Activated CD8-positive, alpha-beta memory T cell treated with anti-CD3 and anti-CD28 coated beads, Interleukin-2, amount 50 U/mL, for 24 hours (primary cell): ENCODE measurements around the gene CHST11.

Experiments used
- DNase-seq: peaks from one replicate; pipeline ENCODE4 v3.0.0-alpha.2; 2020; ENCODE audit errors: extremely low read depth

Gene CHST11

DNA sequence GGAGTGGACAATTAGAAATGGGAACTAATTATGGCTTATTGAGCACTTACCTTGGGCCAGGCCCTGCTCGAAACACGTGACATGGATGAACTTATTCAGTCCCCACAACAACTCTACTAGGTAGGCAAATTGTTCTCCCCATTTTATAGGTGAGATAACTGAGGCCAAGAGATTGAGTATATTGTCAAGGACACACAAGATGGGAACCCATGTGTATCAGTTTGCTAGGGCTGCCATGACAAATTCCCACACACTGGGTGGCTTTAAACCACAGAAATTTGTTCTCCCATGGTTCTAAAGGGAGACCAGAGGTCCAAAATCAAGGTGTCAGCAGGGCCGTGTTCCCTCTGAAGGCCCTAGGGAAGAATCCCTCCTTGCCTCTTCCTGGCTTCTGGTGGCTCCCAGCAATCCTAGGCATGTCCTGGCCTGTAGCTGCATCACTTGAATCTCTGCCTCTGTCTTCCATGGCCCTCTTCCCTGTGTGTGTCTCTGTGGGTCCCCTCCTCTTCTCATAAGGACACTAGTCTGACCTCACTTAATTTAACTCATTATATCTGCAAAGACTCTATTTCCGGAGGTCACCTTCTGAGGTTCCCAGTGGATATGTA, 128.8 kb downstream of the CHST11 start:
- DNase-seq: no peak

DNA sequence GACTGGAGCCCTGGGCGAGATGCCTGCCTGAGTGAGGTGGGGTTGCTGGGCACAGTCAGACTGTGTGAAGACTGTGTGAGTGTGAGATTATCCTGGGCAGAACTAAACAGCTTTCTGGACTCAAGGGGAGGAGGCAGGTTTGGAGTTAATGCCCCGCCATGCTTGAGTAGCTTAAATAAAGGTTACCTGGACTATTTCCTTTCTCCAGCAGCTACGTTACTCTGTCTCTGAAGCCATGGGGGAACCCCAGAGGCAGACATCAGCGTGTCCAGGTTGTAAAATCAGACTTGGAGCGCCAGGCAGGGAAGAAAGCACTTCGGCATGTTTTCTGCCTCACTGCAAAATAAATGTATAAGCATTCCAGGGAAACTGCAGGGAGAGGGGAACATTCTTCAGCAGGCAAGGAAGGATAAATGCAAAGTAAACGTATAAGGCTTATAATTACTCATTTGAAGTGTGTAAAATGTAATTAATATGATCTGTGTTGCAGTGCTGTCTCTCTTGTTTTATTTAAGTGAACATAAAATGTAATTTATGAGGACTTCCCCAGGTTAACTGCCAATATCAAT, 129.7 kb downstream of the CHST11 start:
- DNase-seq: no peak

GRCh38 chr12:104588047-104588920, 131.5 kb downstream of the CHST11 start:
- no peak for DNase-seq

DNA sequence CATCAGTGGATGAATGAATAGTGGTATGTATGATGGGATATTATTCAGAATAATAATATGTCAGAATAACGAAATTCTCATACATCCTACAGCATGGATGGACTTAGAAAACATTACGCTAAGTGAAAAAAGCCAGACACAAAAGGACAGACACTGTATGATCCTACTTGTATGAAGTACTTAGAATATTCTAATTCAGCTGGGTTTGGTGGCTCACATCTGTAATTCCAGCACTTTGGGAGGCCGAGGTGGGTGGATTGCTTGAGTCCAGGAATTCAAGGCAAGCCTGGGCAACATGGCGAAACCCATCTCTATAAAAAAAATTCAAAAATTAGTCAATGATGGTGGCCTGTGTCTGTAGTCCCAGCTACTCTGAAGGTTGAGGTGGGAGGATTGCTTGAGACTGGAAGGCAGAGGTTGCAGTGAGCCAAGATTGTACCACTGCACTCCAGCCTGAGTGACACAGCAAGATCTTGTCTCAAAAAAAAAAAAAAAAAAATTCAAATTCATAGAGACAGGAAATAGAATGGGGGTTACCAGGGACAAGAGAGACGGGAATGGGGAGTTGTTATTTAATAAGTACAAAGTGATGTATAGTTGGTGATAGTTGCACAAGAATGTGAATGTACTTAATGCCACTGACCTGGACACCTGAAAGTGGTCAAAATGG, 132.3 kb downstream of the CHST11 start:
- DNase-seq: no peak

GRCh38 chr12:104590022-104590421, 133.3 kb downstream of the CHST11 start:
- no peak for DNase-seq

DNA sequence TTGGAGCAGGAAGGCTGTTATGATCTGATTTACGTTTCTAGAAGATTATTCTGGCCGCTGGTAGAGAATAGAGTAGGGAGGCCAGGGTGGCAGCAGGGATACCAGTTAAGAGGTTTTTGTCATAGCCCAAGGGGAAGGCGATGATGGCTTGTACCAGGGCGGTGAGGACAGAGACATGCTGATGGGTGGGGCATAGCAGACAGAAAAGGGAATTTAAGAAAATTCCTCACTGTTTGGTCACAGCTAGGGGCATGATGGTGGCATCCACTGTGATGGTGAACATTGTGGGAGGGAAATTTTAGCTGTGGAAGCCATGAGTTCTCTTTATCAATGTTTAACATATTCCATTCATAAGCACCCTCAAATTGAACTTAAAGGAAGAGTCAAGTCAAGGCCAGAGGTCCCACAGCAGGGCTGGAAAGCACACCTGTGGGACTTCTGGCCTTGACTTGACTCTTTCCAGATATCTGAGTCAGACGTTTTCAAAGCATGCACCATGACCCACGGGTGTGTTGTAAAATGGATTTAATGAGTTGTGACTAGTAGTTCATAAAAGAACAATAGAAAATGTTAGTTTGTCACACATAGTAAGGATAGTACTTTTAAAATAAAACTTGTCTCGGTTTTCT, 134.6 kb downstream of the CHST11 start:
- no peak for DNase-seq

DNA sequence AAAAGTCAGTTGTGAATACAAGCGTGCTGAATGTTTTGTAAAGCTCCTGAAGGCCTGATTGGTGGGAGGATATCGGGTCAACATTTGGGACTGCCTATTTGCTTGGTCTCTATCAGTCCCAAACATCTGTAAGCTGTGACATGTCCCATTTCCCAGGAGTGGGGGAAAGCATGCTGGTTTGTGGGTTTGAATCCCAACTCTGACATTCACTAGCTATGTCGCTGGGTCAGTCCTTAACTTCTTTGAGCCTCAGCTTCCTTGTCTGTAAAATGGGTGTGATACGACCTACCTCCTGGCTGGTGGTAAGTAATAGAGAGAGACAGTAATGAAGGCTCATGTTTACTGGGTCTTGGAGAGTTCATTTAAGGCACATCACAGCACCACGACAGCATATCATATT, 136.7 kb downstream of the CHST11 start:
- DNase-seq: no peak

DNA sequence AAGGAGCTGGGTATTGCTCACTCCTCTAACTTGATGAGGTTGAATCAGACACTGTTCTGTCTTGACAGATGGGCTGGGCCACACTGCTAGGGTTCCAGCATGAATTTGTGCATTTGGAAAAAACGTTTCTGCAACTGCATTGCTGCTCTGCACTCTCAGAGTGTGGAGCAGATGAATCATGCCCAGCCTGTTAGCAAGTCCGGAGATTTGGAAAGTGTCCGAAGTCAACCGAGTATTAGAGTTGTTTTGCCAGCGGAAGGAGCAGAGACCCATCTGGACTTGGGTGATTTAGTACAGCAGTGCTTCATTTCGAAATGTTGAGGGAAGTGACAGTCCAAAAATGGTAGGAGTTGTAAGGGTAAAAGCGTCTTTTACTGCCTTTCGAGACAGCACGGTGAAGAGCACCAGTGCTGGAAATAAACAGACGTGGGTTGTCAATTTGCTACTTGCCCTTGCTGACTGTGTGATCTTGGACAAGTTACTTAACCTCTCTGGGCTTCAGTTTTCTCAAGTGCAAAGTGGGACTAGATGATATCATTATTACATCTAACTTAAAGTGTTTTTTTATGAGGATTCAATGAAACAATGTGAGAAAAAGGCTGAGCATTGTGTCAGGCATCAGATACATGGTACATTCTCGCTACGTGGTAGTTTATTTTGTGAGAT, 139.5 kb downstream of the CHST11 start:
- no peak for DNase-seq

GRCh38 chr12:104596898-104597843, 140.4 kb downstream of the CHST11 start:
- DNase-seq: no peak

DNA sequence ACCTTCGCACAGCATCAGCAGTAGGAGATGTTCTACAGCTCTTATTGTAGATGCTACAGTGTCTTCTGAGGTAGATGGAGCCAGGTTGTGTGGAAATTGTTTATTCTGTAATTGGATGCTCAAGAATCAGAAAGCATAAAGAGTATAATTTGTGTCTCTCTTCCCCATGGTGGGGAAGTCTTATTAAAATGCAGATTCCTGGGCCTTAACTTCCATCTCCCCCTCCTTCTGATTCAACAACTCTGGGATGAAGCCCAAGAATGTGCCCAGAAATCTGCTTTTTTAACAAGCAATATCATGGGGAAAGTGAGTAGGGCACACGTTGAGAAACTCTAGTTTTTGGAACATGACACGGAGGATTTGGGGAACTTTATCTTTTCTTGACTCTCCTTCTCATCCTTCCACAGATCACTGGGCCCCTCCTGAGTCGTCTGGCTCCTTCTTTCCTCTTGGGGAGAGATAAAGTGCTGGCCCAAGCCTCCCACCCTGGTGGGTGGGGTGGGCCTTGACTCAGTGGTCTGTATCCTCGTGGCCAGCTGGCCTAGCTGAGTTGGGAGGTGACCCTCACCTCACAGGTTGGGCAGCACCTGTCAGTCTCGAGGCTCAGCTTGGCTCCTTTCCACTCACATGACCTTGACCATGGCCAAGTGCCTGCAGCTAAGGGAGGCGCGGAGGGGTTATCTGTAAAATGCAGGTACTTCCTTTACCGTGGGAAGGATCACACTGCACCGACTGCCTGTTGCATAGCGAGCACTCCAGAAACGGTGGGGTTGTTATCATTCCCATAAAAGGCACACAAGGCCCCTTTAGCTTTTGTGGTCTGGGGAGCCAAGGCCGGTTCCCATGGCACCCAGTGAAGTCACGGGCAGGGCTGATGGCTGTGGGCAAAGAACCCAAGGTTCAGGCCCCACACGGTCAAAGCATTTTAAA, 141.9 kb downstream of the CHST11 start:
- DNase-seq: no peak

DNA sequence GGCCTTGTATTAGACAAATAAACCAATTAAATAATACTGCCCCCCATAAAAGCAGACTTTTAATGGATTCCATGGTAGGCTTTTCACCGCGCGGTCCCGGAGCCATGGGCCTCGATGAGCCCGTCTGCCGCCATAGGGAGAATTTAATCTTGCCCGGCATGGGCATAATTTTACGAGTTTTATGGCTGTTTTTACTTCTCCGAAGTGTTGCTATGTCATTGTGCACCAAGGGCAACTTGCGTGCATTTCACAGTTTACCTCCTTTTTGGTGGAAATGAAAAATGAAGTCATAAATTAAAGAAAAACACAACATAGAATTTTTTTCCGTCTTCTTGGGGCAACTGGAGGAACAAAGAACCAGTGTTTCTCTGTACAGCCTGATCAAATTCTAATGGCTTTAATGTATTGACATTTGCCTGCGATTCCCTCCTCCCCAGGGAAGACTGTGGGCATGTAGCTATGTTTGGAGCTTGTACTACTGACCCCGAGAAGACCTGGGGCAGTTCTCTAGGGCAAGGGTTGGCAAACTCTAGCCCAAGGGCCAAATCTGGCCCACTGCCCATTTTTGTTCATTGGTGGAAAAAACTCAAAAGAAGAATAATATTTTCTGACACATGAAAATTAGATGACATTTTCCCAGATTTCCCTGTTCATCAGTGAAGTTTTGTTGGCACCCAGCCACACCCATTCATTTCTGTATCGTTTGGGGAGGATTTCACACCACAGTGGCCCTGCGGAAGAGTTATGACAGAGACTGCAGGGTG, 142.7 kb downstream of the CHST11 start:
- DNase-seq: no peak

DNA sequence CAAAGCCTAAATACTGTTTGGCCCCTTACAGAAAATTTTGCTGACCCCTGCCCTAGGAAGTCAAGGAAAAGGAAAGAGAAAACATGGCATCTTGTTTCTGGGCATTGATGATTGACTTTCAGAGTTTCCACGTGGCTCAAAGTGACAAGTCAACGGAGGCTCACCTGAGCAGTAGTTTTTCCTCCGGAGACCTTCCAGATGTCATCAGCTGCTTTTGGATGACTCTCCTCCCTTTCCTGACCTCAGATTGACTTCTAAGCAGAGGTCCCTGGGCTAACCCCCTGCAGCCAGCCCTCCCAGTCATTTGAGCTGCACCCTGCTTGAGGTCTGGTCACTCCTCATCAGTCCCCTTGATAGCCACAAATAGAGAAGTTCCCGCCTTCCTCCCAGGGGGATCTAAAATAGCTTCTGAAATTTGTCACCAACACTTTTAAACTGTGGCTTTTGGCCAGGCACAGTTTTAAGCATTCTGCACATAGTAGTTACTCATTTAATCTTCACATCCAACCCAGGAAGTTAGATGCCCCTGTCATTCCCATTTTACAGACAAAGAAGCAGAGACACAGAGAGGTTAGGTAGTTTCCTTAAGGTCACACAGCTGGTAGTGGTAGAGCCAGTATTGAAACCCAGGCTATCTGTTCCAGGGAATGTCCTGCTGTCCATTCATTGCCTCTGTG, 143.4 kb downstream of the CHST11 start:
- DNase-seq: no peak

DNA sequence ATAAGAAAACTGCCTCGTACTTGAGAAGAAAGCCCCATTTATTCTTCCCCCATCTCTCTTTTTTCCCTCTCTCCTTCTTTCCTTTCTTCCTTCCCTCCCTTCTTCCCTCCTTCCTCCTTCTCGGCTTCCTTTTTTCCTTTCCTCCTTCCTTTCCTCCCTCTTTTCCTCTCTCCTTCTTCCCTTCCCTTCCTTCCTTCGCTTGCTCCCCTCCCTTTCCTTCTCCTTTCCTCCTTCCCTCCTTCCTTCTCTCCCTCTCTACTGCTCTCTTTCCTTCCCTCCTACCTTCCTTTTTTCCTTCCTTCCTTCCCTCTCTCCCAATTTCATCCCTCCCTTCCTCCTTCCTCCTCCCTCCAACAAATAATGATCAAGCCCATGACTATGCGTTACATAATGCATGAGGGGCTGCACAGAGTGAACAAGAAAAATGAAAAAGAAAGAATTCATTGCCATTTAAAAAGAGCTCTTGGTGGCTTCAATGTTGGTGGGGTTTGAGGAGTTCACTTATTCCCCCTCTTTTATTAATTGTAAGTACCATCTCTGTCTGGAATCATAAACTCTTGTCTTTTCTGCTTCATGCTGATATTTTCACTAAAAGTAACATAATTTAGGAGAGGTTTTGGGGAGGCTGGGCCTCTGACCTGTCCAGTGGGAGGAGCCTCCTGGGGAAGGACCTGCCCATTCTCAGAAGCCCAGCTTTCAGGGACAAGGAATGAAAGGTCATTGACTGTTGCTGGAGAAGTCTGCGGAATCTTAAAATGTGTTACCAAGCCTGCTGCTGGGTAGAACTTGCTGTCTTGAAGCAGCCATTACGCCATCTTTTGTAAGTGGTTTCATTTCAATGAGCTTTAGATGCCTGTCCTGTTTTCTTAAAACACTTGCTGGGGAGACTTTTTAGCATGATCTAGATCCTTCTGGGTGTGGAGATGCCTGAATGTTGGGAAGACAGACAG, 144.3 kb downstream of the CHST11 start:
- DNase-seq: no peak

DNA sequence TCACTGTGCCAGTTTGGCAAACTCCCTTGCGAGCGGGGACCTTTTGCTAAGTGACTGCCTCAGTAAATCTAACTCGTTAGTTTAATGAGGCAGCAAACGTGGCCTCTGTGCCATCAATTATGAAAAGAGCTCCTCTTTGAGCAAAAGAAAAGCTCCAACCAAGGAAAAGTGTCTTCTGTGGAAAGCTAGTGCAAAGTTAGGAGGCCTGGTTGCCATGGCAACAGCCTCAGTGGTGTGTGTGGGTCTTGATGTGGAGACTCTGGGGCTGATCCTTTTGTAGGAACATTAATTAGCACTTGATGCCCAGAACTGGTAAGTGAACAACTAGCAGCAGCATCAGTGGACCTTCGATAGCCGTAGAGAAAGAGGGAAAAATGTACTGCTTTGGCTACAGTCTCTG, 145.7 kb downstream of the CHST11 start:
- no peak for DNase-seq

- DNase-seq: no peak
Observed at GRCh38 chr12:104602896-104603295, 146.1 kb downstream of the CHST11 start.

- no peak for DNase-seq
Observed at GRCh38 chr12:104603545-104603973, 146.8 kb downstream of the CHST11 start.
